H7 (cell line): ENCODE data around the gene AMBRA1. TPM values are rescaled to one million over a fixed set of nuclear protein-coding genes. Genes with fewer than 3 reads are reported as not detected.
A peak's percentile ranks its signal among the peaks of the same experiment; 100 is the strongest.

ENCODE experiments used
- DNase-seq: peaks from one replicate; pipeline ENCODE4 v3.0.0; 2012
- H3K27me3 ChIP-seq: 2 replicates; pipeline ENCODE4 v1.6.0; 2011; ENCODE audit warnings: mild to moderate bottlenecking, low read length; ENCODE audit not compliant: control insufficient read depth, insufficient read depth
- H3K36me3 ChIP-seq: replicated peaks from 2 replicates; pipeline ENCODE4 v1.5.1; 2011; ENCODE audit warnings: low read length; ENCODE audit not compliant: control insufficient read depth, insufficient read depth
- H3K4me3 ChIP-seq: 2 replicates; pipeline ENCODE4 v1.5.1; 2011; ENCODE audit warnings: low read depth, mild to moderate bottlenecking, control low read depth, low read length, moderate library complexity; ENCODE audit not compliant: insufficient read depth
- total RNA-seq: library from RNA; depleted of rRNA; stranded (reverse); fragments of >200 nt; shearing (Covaris generic); gene quantifications from 2 replicates; pipeline ENCODE4 v1.2.3, GENCODE V29; 2014

The AMBRA1 gene
- total RNA-seq, 1 experiment from 2014 or later, result 42.5 TPM

DNA sequence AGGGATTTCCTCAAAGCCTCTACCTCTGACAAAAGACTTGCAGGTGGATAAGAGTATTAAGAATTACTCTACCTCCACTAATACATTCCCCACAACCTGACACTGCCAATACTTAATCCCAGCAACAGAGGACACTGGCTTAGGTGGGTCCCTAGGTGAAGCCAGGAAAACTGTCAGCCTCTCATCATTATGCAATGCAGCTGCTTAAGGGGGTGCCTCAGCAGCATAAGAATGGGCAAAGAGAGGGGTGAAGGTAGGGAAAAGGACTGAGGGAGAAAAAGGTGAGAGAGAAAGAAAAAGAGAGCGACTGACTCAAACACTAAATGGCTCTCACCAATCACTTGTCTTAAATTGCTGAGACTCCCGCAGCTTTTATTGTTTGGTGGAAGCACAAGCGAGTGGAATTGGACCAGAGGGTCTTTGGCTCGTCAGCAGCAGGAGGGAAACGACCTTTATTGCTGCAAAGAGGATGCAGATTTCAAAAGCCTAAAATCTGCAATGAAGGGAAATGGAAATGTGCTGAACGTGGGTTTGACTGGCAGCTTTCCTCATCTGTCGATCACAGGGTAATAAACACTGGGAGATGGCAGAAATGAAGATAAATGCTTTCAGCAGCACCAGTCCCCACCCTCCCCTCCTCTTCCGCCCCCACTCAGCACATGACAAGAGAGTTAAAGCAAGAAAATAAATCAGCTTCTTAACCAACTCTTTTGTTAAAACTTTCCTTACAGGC is 137.4 kb downstream of the AMBRA1 start:
- H3K4me3 ChIP-seq, result no peak overlapping the region
- peak; percentile 52 for DNase-seq

GRCh38 chr11:46455834-46456233 is 138.0 kb downstream of the AMBRA1 start:
- H3K4me3 ChIP-seq, result no peak overlapping the region
- no peak for DNase-seq

More for the DNA sequence above, 137.4 kb downstream of the AMBRA1 start:
- Histone ChIP-seq H3K36me3 (no peaks in the 10 kb centered on the region), H3K27me3 (no peaks in the 10 kb centered on the region)

DNA sequence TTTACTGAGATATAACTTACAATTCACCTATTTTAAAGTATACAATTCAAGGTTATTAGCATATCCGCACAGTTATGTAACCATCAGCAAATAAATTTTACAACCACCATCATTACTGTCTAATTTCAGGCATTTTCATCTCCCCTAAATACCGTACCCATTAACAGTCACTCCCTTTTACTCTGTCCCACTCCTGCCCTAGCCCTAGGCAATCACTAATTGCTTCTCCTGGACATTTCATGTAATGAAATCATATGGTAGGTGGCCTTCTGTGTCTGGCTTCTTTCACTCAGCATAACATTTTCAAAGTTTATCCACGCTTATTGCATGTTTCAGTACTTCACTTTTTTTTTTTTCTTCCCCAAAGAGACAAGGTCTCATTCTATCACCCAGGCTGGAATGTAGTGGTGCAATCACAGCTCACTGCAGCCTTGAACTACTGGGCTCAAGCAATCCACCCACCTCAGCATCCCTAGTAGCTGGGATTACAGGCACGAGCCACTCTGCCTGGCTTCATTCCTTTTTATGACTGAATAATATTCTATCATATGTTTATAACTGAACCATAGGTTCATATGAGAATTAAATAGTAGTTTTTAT is 140.8 kb downstream of the AMBRA1 start:
- no peak for DNase-seq

More at GRCh38 chr11:46455834-46456233, 138.0 kb downstream of the AMBRA1 start:
- Histone ChIP-seq H3K36me3 (no peaks in the 10 kb centered on the region), H3K27me3 (no peaks in the 10 kb centered on the region)

DNA sequence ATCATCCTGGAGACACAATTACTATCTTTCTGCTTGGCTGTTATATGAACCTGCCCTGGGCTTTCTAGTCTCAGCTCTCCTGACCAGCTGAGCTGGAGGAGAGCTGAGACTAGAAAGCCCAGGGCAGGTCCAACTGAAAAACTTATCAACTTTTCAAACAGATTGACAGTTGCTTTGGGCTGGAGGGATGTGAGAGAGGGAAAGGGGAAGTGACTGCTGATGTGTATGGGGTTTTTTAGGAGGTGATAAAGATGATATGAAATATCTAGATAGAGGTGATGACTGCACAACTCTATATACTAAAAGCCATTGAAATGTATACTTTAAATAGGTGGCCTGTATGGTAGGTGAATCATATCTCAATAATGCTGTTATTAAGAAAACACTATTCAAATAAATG is 142.1 kb downstream of the AMBRA1 start:
- no peaks in the 10 kb centered on the region for H3K36me3 ChIP-seq
- H3K27me3 ChIP-seq, result no peaks in the 10 kb centered on the region
- DNase-seq, result no peak

More for the DNA sequence above, 140.8 kb downstream of the AMBRA1 start:
- Histone ChIP-seq H3K27me3 (no peaks in the 10 kb centered on the region), H3K36me3 (no peaks in the 10 kb centered on the region), H3K4me3 (no peak overlapping the region)

DNA sequence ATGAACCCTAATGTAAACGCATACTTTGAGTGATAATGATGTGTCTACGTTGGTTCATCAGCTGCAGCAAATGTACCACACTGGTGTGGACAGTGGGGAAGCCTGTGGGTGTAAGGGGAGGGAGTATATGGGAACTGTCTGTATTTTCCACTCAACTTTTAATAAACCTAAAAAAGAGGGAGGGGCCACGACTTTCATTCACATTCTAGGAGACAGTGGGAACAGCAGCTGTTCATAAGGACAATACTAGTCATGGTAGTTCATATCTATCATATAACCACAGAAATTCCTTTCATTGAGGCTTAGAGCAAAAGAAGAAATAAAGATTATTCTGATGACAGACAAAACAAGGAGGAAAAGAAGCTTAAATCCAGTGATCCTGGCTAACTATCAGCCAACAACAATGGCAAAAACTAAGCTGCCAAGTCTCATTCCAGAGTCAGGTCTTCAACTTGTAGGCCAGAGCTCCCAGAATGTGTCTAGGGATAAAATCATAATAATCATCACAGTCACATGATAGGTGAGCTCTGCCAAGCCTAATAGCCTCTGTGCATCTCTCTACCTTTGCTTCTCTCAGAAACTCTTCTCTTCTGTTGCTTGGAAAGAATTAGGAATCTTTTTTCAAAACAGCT is 142.9 kb downstream of the AMBRA1 start:
- no peak for DNase-seq
- no peaks in the 10 kb centered on the region for H3K27me3 ChIP-seq
- H3K36me3 ChIP-seq, result no peaks in the 10 kb centered on the region
- no peak overlapping the region for H3K4me3 ChIP-seq

More for the DNA sequence above, 142.1 kb downstream of the AMBRA1 start:
- no peak overlapping the region for H3K4me3 ChIP-seq

- no peak for DNase-seq
- H3K27me3 ChIP-seq, result no peaks in the 10 kb centered on the region
These were observed 146.3 kb downstream of the AMBRA1 start for GRCh38 chr11:46447544-46447943.

GRCh38 chr11:46445920-46446771 is 147.7 kb downstream of the AMBRA1 start:
- H3K36me3 ChIP-seq, result 0 out of 2 replicates have a peak, but pooled peaks cover 1% of the 10 kb centered on the region
- DNase-seq, result no peak
- no peak overlapping the region for H3K4me3 ChIP-seq
- H3K27me3 ChIP-seq, result no peaks in the 10 kb centered on the region

More at GRCh38 chr11:46447544-46447943, 146.3 kb downstream of the AMBRA1 start:
- 0 out of 2 replicates have a peak, but pooled peaks cover 1% of the 10 kb centered on the region for H3K36me3 ChIP-seq
- H3K4me3 ChIP-seq, result no peak overlapping the region

DNA sequence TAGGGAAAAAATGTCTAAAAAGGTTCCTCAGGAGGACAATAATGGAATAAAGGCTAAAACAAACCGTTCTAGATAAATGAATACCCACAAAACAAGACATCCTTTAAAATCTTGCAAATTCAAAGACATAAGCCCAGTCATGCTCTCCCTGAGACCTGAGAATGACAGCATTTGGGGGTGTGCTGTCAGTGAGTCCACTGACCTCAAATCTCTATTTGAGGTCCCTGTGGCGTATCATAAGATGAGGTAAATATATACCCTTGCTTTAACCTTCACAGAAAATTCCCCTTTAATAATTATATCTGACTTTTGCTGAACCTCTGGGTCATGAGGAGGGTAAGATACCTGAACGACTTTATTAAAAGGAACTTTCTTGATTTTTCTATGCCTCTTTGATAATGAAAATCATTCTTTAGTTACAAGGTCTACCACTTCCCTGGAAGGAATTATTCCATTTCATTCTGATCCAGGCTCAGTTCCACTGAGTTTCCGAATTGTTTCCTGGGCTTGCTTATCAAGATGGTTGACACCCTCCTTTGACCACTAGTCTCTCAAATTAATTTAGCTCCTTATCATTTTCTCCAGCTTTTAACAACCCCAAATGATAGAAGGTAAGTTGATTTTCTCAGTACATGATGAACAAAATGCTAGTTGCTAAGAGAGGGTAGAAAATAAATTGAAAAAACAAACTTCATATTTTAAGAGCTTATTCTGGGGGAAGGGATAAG is 148.5 kb downstream of the AMBRA1 start:
- H3K4me3 ChIP-seq, result no peak overlapping the region
- DNase-seq, result no peak
- H3K36me3 ChIP-seq, result 0 out of 2 replicates have a peak, but pooled peaks cover 1% of the 10 kb centered on the region
- H3K27me3 ChIP-seq, result no peaks in the 10 kb centered on the region

DNA sequence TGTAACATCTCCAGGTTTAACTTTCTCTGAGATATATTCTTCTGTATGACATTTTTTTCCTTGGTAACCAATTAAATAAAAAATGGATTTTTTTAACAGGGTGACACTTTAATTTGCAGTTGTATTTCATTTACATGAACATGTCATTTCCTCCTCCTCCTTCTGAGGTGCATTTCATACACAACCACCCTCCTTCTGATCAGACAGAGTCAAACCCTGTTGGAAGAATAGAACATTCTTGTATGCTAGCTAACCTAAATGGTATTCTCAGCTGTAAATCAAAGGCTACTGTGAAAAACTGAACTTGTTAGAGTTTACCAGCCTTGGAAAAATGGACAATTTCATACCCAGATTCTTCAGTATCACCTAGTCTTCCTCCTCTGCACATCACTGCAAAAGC is 149.5 kb downstream of the AMBRA1 start:
- 0 out of 2 replicates have a peak, but pooled peaks cover 1% of the 10 kb centered on the region for H3K36me3 ChIP-seq
- no peak for DNase-seq
- H3K27me3 ChIP-seq, result no peaks in the 10 kb centered on the region
- H3K4me3 ChIP-seq, result no peak overlapping the region

DNA sequence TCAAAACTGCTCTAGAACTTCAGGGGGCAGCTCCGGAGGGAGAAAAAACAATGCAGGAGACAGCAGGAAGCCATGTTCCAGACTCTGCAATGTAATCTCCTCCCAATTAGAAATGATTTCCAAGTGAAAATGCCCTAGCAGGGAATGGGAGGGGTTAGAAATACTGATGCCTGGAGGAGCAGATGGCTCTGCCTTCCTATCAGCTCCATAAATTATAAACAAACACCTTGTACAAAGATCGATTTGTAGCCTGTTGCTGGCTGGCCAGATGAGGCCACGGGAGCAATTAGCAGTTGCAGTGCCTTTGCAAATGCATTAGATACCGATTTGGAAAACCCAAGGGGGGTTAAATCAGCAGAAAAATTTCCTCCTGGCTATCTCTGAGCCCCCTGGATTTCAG is 155.6 kb downstream of the AMBRA1 start:
- no peaks in the 10 kb centered on the region for H3K27me3 ChIP-seq

DNA sequence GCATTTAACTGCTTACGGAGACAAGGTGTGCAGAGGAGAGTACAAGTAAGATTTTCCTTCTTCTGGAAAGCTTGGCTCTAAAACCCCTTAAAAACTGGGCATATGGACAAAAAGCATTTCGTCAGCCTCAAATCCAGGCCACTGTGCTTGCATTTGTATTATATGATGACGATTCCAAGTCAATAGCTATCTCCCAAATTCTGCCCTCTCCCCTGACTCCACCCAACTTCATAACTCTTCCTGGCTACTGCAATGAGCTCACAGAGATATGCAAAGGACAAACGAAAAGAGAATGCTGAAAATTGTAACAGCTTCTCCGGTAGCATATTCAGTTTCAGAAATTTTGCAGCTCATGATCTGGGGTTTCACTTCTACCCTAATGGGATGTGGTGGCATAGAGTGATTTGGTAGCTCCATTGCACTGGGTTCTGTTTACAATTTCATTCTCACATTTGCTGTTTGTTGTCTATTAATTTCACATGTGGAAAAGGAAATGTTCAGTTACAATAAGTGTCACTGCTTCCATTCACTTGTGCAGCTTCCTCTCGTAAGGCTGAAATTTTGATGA is 156.6 kb downstream of the AMBRA1 start:
- Histone ChIP-seq H3K36me3 (peaks cover 8% of the 10 kb centered on the region), H3K4me3 (no peak overlapping the region), H3K27me3 (no peaks in the 10 kb centered on the region)
- no peak for DNase-seq

More for the DNA sequence above, 155.6 kb downstream of the AMBRA1 start:
- no peak for DNase-seq
- Histone ChIP-seq H3K36me3 (peaks cover 6% of the 10 kb centered on the region), H3K4me3 (no peak overlapping the region)

- Histone ChIP-seq H3K36me3 (peaks cover 8% of the 10 kb centered on the region), H3K4me3 (no peak overlapping the region)
- DNase-seq, result no peak
These were observed 157.7 kb downstream of the AMBRA1 start for GRCh38 chr11:46436113-46436512.

GRCh38 chr11:46435679-46436078 is 158.1 kb downstream of the AMBRA1 start:
- no peak overlapping the region for H3K4me3 ChIP-seq
- DNase-seq, result no peak
- H3K27me3 ChIP-seq, result no peaks in the 10 kb centered on the region
- peaks cover 9% of the 10 kb centered on the region for H3K36me3 ChIP-seq

More at GRCh38 chr11:46436113-46436512, 157.7 kb downstream of the AMBRA1 start:
- H3K27me3 ChIP-seq, result no peaks in the 10 kb centered on the region
